UCSD-AML1 (cell line): ENCODE measurements around the gene OR1E2.

Experiments used
- DNase-seq: peaks from one replicate; lab custom pipeline; 2025; ENCODE audit not compliant: unreplicated experiment; lab: John Stamatoyannopoulos, UW

OR1E2 gene

DNA sequence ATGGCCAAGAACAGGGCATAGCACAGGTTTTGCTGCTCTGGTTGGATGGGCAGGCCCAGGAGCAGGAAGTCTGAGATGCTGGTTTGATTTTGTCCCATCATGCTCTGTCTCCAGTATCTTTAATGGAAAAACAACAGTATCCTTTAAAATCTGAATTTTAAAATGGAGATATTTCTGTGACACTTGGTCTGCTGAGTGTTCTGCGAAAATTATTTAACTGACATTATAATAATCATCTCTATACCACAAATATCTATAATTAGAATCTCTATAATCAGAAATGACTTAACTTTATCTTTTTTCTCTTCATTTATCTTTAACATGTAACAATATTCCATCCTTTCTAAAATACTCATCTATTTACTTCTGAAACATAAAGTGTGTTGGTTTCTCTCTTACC, 35.3 kb downstream of the OR1E2 start, which contains the start of gene OR1E1:
OR1E1 (minus strand) TSS at position 101 of the 400 bp plus-strand sequence; CDS start at position 101, 0 bp downstream.
- DNase-seq = no peak

DNA sequence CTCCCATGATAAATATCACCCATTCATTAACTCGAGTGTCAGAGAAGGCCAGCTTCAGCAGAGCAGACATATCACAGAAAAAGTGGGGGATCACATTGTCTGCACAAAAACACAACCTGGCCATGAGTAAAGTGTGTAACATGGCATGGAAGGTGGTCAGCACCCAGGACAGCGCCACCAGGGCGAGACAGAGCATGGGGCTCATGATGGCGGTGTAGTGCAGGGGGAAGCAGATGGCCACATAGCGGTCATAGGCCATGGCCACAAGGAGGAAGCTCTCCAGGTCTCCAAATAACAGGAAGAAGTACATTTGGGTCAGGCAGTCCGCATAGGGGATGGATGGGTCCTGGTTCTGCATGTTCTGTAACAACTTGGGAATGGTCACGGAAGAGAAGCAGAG, 35.8 kb downstream of the OR1E2 start:
- DNase-seq = peak; percentile 59

DNA sequence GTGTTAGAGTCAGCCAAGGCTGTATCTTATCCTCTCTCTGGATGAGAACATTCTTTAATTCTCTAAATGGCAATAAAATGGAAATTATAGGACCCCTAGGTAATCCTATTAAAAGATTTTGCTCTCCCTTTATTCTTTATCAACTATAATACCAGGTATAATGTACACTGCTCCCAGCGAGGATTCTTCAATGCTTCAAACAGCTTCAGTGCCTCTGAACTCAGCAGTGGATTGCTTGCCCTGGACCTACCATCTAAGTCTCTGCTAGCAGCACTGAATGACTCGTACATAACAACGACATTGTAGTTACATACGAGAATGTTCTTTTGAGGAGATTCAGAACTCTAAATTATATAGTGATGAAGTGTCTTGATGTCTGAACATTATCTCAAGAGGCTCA, 43.9 kb downstream of the OR1E2 start:
- no peak for DNase-seq

DNA sequence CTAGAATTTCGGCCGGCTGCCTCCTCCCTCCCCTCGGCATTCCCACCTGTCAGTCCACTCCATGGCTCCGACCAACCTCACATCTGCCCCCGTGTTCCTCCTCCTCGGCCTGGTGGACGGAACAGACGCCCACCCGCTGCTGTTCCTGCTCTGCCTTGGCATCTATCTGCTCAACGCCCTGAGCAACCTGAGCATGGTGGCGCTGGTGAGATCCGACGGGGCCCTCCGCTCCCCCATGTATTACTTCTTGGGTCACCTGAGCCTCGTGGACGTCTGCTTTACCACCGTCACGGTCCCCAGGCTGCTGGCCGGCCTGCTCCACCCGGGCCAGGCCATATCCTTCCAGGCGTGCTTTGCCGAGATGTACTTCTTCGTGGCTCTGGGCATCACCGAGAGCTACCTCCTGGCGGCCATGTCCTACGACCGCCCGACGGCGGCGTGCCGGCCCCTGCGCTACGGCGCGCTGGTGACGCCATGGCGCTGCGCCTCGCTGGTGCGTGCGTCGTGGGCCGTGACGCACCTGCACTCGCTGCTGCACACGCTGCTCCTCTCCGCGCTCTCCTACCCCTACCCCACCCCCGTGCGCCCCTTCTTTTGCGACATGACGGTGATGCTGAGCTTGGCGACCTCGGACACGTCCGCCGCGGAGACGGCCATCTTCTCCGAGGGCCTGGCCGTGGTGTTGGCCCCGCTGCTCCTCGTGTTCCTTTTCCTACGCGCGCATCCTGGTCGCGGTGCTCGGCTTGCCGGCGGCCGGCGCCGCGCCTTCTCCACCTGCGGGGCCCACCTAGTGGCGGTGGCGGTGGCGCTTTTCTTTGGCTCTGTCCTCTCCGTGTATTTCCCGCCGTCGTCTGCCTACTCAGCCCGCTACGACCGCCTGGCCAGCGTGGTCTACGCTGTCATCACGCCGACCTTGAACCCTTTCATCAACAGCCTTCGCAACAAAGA, 47.5 kb downstream of the OR1E2 start, which contains the start of gene OR3A2:
OR3A2 (minus strand) TSS at position 440 of the 948 bp plus-strand sequence.
- DNase-seq = no peak
